CD4-positive, alpha-beta T cell (primary cell): ENCODE measurements around the gene OPN5. TPM values are rescaled to one million over a fixed set of nuclear protein-coding genes. Genes with fewer than 3 reads are reported as not detected.

Experiments
- ATAC-seq: fragments of 200-7000 bp; cut with Tn5 transposase; one replicate; pipeline ENCODE4 v1.10.0; 2022; ENCODE audit warnings: mild to moderate bottlenecking; ENCODE audit not compliant: poor library complexity
- CTCF ChIA-PET: fragments of 350-600 bp; sonication (Branson Sonifier 250); formaldehyde crosslinking; loops from one replicate; lab custom pipeline; 2021; ENCODE audit warnings: antibody characterized with exemption, inconsistent platforms; lab: Charles Lee
- POLR2A ChIA-PET: fragments of 350-600 bp; sonication (Branson Sonifier 250); formaldehyde crosslinking; loops from one replicate; lab custom pipeline; 2021; ENCODE audit warnings: antibody characterized with exemption, inconsistent platforms; lab: Charles Lee
- DNase-seq, 14 experiments: peaks; one replicate each; pipeline ENCODE4 v3.0.0-alpha.2; 2013 to 2020; ENCODE audit warnings: mixed read lengths in 2 of 14
- H3K27ac ChIP-seq, 2 donors: one replicate each; pipeline versions ENCODE4 v1.5.1 to v1.7.0; 2013; ENCODE audit warnings: low read length in 2 of 2, low read depth in 1 of 2, mild to moderate bottlenecking in 1 of 2
- H3K27me3 ChIP-seq, 2 experiments: 1 replicate in 1 of 2; 2 replicates in 1 of 2; pipeline versions ENCODE4 v1.6.1 to v1.7.0; 2013; ENCODE audit warnings: low read length in 2 of 2, control low read depth in 1 of 2, mild to moderate bottlenecking in 1 of 2, moderate library complexity in 1 of 2; ENCODE audit not compliant: insufficient read depth in 2 of 2, control insufficient read depth in 1 of 2
- H3K36me3 ChIP-seq: one replicate; pipeline ENCODE4 v1.6.1; 2013; ENCODE audit warnings: low read length, control low read depth; ENCODE audit not compliant: insufficient read depth
- H3K4me1 ChIP-seq: one replicate; pipeline ENCODE4 v1.6.1; 2013; ENCODE audit warnings: low read length, control low read depth; ENCODE audit not compliant: insufficient read depth
- H3K4me3 ChIP-seq: one replicate; pipeline ENCODE4 v1.5.1; 2013; ENCODE audit warnings: mild to moderate bottlenecking, low read length, moderate library complexity
- H3K9me3 ChIP-seq, 2 experiments: 1 replicate in 1 of 2; 2 replicates in 1 of 2; pipeline versions ENCODE4 v1.6.1 to v1.7.0; 2013; ENCODE audit warnings: low read length in 2 of 2, mild to moderate bottlenecking in 2 of 2, control low read depth in 1 of 2, moderate library complexity in 1 of 2; ENCODE audit not compliant: control insufficient read depth in 1 of 2, insufficient read depth in 1 of 2
- H3K27ac Mint-ChIP-seq: one replicate; pipeline ENCODE4 v1.8.0; 2020; ENCODE audit warnings: mixed read lengths
- H3K27me3 Mint-ChIP-seq: one replicate; pipeline ENCODE4 v1.8.0; 2021; ENCODE audit warnings: mixed read lengths
- H3K36me3 Mint-ChIP-seq: one replicate; pipeline ENCODE4 v1.8.0; 2021; ENCODE audit warnings: low read depth, mixed read lengths
- H3K4me1 Mint-ChIP-seq: one replicate; pipeline ENCODE4 v1.8.0; 2021; ENCODE audit warnings: low read depth, mixed read lengths
- H3K4me3 Mint-ChIP-seq: one replicate; pipeline ENCODE4 v1.8.0; 2020; ENCODE audit warnings: mild to moderate bottlenecking, mixed read lengths
- H3K9me3 Mint-ChIP-seq: one replicate; pipeline ENCODE4 v1.8.0; 2020; ENCODE audit warnings: mixed read lengths
- intact Hi-C, 2 experiments: fragments of 100-400 bp; cut with DNase I in 1 of 2; cut with micrococcal nuclease in 1 of 2; formaldehyde crosslinking; loops; one replicate each; pipeline versions ENCODE4 v1.15.1 to v1.9.0; 2023 to 2025; cut with DNase I, micrococcal nuclease
- polyA plus RNA-seq, 2 donors: library from polyadenylated mRNA; unstranded; fragments of 120-200 nt; gene quantifications; one replicate each; pipeline ENCODE4 v1.2.1, GENCODE V29; 2013
- total RNA-seq, 174 experiments: library from RNA in 2 of 174; stranded (reverse) in 2 of 174; gene quantifications; one replicate each; pipeline ENCODE4 v1.2.3 and lab custom pipeline; 2021 to 2026
- TF ChIP-seq, protein P1 (sequence below): fragments of 200-600 bp; IDR thresholded peaks from one replicate; pipeline ENCODE4 v1.8.0; 2022; ENCODE audit warnings: antibody characterized with exemption, mild to moderate bottlenecking

OPN5 gene, protein sequence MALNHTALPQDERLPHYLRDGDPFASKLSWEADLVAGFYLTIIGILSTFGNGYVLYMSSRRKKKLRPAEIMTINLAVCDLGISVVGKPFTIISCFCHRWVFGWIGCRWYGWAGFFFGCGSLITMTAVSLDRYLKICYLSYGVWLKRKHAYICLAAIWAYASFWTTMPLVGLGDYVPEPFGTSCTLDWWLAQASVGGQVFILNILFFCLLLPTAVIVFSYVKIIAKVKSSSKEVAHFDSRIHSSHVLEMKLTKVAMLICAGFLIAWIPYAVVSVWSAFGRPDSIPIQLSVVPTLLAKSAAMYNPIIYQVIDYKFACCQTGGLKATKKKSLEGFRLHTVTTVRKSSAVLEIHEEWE
- total RNA-seq (not detected), total RNA-seq (lab: John Stamatoyannopoulos, UW) (0 to 0.24 (median 0) reads per million in 172 experiments)
- polyA plus RNA-seq (2013, experiment 1 of 2) = not detected
- polyA plus RNA-seq (2013, experiment 2 of 2) = not detected

DNA sequence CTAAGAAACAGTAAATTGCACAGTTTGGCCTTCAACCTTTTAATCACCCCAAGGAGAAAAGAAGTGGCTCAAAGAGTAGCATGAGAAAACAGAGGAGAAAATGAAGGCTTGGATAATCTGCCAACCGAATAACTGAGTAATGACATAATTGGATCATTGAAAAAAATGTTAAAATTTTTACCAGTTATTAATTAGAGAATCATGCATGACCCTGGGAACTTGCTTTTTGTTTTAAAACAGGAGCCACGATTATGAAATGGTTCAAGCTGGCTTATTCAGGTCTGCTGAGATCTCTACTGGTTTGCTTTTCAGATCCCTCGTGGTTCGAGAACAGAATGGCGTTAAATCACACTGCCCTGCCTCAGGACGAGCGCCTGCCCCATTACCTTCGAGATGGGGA, at the start of gene OPN5:
Gene OPN5, plus strand, starts transcription at position 301 of the 400 bp plus-strand sequence. Its CDS starts 35 bp downstream, at position 336.
- no peaks in the 10 kb centered on the region for H3K9me3 Mint-ChIP-seq
- DNase-seq (no peak), ATAC-seq (no peak)
- H3K27me3 Mint-ChIP-seq = peaks cover 10% of the 10 kb centered on the region
- H3K9me3 ChIP-seq = no peaks in the 10 kb centered on the region
- H3K36me3 ChIP-seq = no peaks in the 10 kb centered on the region
- POLR2A ChIA-PET = interaction anchor here (1.1 to 1.6 kb wide), 2 partner anchors 151 to 367 kb away, joined by 4 to 8 read pairs; no protein-coding TSS in a partner anchor
- TF ChIP-seq, protein P1, sequence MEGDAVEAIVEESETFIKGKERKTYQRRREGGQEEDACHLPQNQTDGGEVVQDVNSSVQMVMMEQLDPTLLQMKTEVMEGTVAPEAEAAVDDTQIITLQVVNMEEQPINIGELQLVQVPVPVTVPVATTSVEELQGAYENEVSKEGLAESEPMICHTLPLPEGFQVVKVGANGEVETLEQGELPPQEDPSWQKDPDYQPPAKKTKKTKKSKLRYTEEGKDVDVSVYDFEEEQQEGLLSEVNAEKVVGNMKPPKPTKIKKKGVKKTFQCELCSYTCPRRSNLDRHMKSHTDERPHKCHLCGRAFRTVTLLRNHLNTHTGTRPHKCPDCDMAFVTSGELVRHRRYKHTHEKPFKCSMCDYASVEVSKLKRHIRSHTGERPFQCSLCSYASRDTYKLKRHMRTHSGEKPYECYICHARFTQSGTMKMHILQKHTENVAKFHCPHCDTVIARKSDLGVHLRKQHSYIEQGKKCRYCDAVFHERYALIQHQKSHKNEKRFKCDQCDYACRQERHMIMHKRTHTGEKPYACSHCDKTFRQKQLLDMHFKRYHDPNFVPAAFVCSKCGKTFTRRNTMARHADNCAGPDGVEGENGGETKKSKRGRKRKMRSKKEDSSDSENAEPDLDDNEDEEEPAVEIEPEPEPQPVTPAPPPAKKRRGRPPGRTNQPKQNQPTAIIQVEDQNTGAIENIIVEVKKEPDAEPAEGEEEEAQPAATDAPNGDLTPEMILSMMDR = no peak
- no peak within 1 kb of the TSS for H3K27ac ChIP-seq
- no peak within 1 kb of the TSS for H3K4me3 Mint-ChIP-seq
- H3K27ac Mint-ChIP-seq = no peak within 1 kb of the TSS
- peaks cover 5% of the 10 kb centered on the region for H3K4me1 Mint-ChIP-seq
- CTCF ChIA-PET = interaction anchor here (2.8 kb wide), 1 partner anchor 7 kb away, joined by 10 read pairs; no protein-coding TSS in a partner anchor
- no peaks in the 10 kb centered on the region for H3K36me3 Mint-ChIP-seq
- no peak within 1 kb of the TSS for H3K4me3 ChIP-seq
- intact Hi-C loops = no loop called here
- H3K4me1 ChIP-seq = peaks cover 3% of the 10 kb centered on the region
- H3K27me3 ChIP-seq = no peaks in the 10 kb centered on the region

DNA sequence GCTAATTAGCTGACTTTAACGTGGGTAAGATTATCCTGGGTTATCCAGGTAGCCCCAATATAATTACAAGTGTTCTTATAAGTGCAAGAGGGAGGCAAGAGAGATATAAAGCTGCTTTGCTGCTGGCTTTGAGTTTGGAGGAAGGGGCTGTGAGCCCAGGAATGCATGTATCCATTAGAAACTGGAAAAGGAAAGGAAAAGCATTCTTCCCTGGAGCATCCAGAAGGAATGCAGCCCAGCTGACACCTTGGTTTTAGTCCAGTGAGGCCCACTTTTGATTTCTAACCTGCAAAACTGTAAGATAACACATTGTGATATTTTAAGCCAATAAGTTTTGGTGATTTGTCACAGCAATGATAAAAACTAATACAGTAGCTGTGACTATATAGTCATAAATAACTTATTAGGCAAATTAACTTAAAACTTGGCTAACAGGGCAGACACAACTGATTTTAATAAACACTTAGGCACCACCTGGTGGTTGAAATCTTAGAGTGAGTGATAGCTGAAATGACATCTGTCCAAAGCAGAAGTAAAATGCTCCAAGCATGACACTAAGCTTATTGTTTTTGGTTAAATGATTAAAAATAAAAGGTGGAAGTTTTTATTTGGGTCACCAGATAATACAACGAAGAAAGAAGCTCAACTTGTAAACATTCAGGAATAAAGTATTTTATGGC, 47.8 kb upstream of the OPN5 start:
- Histone ChIP-seq H3K9me3 (no peaks in the 10 kb centered on the region), H3K27ac (no peak overlapping the region), H3K36me3 (no peaks in the 10 kb centered on the region), H3K4me1 (no peaks in the 10 kb centered on the region), H3K4me3 (no peak overlapping the region), H3K27me3 (no peaks in the 10 kb centered on the region)
- ChIA-PET POLR2A (no interaction called here), CTCF (interaction anchor here (1.4 to 1.5 kb wide), 2 partner anchors 103 to 326 kb away, joined by 3 to 7 read pairs; no protein-coding TSS in a partner anchor)
- peak in 3 of 14 experiments; percentile 20 to 26 (median 24) for DNase-seq
- intact Hi-C loops = loop anchor here (1.0 to 5.0 kb wide), 4 partner anchors 102 to 322 kb away; no protein-coding TSS in a partner anchor
- Mint-ChIP-seq H3K4me3 (no peak overlapping the region), H3K36me3 (no peaks in the 10 kb centered on the region), H3K27ac (no peak overlapping the region), H3K27me3 (no peaks in the 10 kb centered on the region), H3K4me1 (no peaks in the 10 kb centered on the region), H3K9me3 (no peaks in the 10 kb centered on the region)
- TF ChIP-seq, protein P1 = no peak
- no peak for ATAC-seq

DNA sequence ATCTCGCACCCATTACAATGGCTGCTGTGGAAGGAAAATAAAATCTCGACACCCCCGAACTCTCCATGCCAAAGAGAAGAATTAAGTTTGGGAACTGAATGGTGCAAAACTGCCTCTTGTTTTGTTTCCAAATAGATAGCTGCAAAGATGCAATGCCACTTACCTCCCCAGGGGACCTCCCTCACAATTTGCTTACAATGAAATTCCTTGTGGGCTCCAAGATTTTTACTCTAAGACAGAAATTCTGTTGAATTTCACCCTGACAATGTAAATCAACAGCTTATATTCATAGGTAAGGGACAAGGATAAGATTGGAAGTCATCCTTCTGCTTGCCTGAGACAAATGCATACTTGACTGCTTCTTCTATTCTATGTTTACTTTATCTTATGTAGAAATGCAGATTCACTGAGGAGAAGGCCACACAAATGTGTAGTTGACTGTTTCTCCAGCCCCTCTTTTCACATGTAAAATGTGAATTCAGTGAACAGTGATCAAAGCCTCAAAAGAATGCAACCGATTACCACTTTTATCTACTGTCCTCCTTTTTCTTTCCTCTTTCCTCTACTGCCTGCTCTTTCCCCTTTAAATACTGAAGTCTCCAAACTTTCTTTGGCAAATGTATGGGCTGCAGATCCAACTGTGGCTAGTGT, 46.9 kb upstream of the OPN5 start:
- Histone ChIP-seq H3K4me1 (no peaks in the 10 kb centered on the region), H3K27me3 (no peaks in the 10 kb centered on the region), H3K36me3 (no peaks in the 10 kb centered on the region), H3K4me3 (no peak overlapping the region), H3K27ac (no peak overlapping the region), H3K9me3 (no peaks in the 10 kb centered on the region)
- no peak overlapping the region for H3K4me3 Mint-ChIP-seq
- ATAC-seq (no peak), DNase-seq (no peak)
- no peaks in the 10 kb centered on the region for H3K36me3 Mint-ChIP-seq
- no peaks in the 10 kb centered on the region for H3K4me1 Mint-ChIP-seq
- no peaks in the 10 kb centered on the region for H3K27me3 Mint-ChIP-seq
- ChIA-PET CTCF (interaction anchor here (0.6 to 1.5 kb wide), 2 partner anchors 24 to 104 kb away, joined by 4 to 7 read pairs; no protein-coding TSS in a partner anchor), POLR2A (no interaction called here)
- H3K9me3 Mint-ChIP-seq = no peaks in the 10 kb centered on the region
- TF ChIP-seq, protein P1 = no peak
- no peak overlapping the region for H3K27ac Mint-ChIP-seq
- intact Hi-C loops = loop anchor here (1.0 to 5.0 kb wide), 4 partner anchors 103 to 323 kb away; no protein-coding TSS in a partner anchor
